RWPE2 (cell line): ENCODE data around the gene NRIP1.

Experiments
- ATAC-seq: fragments of 200-7000 bp; cut with Tn5 transposase; 3 replicates; pipeline ENCODE4 v1.9.1; 2021; ENCODE audit warnings: low read depth
- DNase-seq: peaks from one replicate; pipeline ENCODE4 v3.0.0-alpha.2; 2020; ENCODE audit warnings: low spot score
- H3K27ac ChIP-seq: fragments of 450-650 bp; 2 replicates; pipeline ENCODE4 v1.5.1; 2017; ENCODE audit warnings: mild to moderate bottlenecking; ENCODE audit not compliant: poor library complexity, severe bottlenecking
- H3K27me3 ChIP-seq: fragments of 250-450 bp; sonication (Bioruptor Pico); 2 replicates; pipeline ENCODE4 v1.5.1; 2021; ENCODE audit warnings: mild to moderate bottlenecking, moderate library complexity; ENCODE audit not compliant: insufficient read depth, poor library complexity, severe bottlenecking
- H3K36me3 ChIP-seq: fragments of 250-450 bp; sonication (Bioruptor Pico); 2 replicates; pipeline ENCODE4 v1.5.1; 2020; ENCODE audit warnings: low read depth, mild to moderate bottlenecking, moderate library complexity
- H3K4me1 ChIP-seq: fragments of 250-450 bp; sonication (Bioruptor Pico); 2 replicates; pipeline ENCODE4 v1.5.1; 2021; ENCODE audit warnings: mild to moderate bottlenecking, moderate library complexity; ENCODE audit not compliant: insufficient read depth, poor library complexity, severe bottlenecking
- H3K4me3 ChIP-seq: fragments of 250-450 bp; sonication (Bioruptor Pico); 2 replicates; pipeline ENCODE4 v1.5.1; 2021; ENCODE audit warnings: mild to moderate bottlenecking, moderate library complexity; ENCODE audit not compliant: severe bottlenecking
- H3K9me3 ChIP-seq: fragments of 250-450 bp; sonication (Bioruptor Pico); 2 replicates; pipeline ENCODE4 v1.5.1; 2021; ENCODE audit warnings: mild to moderate bottlenecking, moderate library complexity; ENCODE audit not compliant: severe bottlenecking
- TF ChIP-seq, protein P1 (sequence below): fragments of 450-650 bp; IDR thresholded peaks from one replicate; pipeline ENCODE4 v1.5.1; 2017; ENCODE audit warnings: mild to moderate bottlenecking, moderate library complexity; ENCODE audit not compliant: poor library complexity, severe bottlenecking

NRIP1 gene

DNA sequence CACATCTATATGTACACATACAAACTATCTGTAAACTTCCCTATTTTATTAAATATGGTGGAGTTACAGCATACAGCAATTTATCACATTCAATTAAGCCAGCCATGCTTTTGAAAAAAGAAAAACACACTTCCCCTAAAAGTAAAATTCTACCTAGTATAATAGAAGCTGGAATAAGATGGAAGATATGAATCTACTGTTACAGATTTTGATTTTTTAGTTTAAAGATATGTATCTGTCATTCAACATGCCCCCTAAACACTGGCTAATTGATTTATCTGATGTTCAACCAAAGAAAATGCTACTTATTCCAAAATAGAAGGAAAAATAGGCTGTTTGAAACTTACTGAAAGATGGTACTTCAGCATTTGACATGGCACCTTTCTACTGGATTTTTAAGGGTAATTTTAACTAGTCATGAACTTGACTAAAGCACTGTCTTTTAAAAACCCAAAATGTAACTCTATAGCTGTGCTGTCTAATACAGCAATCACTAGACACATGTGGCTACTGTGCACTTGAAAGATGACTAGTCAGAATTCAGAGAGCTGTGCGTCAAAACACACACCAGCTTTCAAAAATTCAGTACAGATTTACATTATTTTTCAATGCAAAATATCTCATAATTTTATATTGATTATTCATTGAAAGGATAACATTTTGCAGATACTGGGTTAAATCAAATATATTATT is 25.0 kb downstream of the NRIP1 start:
- TF ChIP-seq, protein P1, sequence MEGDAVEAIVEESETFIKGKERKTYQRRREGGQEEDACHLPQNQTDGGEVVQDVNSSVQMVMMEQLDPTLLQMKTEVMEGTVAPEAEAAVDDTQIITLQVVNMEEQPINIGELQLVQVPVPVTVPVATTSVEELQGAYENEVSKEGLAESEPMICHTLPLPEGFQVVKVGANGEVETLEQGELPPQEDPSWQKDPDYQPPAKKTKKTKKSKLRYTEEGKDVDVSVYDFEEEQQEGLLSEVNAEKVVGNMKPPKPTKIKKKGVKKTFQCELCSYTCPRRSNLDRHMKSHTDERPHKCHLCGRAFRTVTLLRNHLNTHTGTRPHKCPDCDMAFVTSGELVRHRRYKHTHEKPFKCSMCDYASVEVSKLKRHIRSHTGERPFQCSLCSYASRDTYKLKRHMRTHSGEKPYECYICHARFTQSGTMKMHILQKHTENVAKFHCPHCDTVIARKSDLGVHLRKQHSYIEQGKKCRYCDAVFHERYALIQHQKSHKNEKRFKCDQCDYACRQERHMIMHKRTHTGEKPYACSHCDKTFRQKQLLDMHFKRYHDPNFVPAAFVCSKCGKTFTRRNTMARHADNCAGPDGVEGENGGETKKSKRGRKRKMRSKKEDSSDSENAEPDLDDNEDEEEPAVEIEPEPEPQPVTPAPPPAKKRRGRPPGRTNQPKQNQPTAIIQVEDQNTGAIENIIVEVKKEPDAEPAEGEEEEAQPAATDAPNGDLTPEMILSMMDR = no peak
- H3K4me3 ChIP-seq = no peak overlapping the region
- no peak overlapping the region for H3K27ac ChIP-seq
- peaks cover 7% of the 10 kb centered on the region for H3K4me1 ChIP-seq
- no peak for ATAC-seq
- H3K27me3 ChIP-seq = no peaks in the 10 kb centered on the region
- peaks cover 52% of the 10 kb centered on the region for H3K36me3 ChIP-seq
- DNase-seq = no peak
- no peaks in the 10 kb centered on the region for H3K9me3 ChIP-seq

DNA sequence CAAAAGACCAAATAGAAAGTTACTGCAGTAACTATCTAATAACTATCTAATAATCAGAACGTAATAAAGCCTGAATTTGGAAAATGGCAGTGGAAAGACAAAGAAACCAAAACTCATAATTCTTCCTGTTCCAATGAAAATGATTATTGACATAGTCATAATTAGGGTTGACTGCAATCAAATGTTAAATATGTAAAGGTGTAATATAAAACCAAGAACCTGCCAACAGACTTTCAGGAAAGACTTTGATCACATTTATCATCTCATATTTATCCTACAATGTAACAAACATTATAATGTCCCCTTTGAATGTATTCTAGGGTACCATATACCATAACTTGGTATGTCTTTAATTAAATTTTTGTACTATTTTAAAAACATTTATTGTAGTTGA is 26.9 kb downstream of the NRIP1 start:
- no peak overlapping the region for H3K4me3 ChIP-seq
- no peak overlapping the region for H3K27ac ChIP-seq
- no peaks in the 10 kb centered on the region for H3K9me3 ChIP-seq
- no peak for ATAC-seq
- no peaks in the 10 kb centered on the region for H3K27me3 ChIP-seq
- H3K36me3 ChIP-seq = peaks cover 49% of the 10 kb centered on the region
- TF ChIP-seq, protein P1 = no peak
- DNase-seq = no peak
- H3K4me1 ChIP-seq = peaks cover 13% of the 10 kb centered on the region

DNA sequence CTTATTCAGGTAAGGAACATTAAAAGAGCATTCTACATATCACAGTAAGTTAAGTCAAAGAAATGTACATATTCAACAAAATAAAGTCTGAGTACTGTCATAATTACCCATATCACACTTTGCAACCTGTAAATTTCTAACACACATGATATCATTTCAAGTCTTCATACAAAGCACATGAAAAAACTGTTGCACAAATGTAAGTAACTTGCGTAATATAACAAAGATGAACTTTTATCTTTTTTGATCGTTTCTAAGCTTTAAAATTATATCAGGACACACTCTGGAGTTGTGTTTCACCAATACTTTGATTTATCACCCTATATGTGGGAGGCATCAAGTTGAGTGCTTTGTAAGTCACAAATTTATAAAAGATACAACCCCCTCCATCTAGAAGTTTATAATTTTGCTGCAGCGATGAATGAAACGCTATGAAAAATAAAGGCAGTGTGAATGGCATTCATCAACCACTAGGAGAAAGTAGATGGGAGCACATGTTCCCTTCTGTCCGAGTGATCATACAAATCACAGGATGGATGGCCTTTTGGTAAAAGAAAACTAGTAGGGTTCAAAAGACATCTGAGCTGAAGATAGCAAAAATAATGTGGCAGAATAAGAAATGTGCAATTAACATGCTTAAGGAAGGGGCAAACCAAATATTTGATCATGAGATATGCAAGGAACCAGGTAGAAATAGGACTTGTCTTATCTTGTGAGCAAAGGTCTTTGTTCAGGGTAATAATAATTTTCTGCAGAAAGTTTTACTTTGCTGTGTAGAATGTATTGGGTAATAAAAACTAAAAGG is 27.5 kb downstream of the NRIP1 start:
- no peaks in the 10 kb centered on the region for H3K9me3 ChIP-seq
- TF ChIP-seq, protein P1 = no peak
- no peak overlapping the region for H3K4me3 ChIP-seq
- peaks cover 46% of the 10 kb centered on the region for H3K36me3 ChIP-seq
- DNase-seq (no peak), ATAC-seq (no peak)
- H3K27me3 ChIP-seq = no peaks in the 10 kb centered on the region
- H3K27ac ChIP-seq = no peak overlapping the region
- peaks cover 13% of the 10 kb centered on the region for H3K4me1 ChIP-seq

DNA sequence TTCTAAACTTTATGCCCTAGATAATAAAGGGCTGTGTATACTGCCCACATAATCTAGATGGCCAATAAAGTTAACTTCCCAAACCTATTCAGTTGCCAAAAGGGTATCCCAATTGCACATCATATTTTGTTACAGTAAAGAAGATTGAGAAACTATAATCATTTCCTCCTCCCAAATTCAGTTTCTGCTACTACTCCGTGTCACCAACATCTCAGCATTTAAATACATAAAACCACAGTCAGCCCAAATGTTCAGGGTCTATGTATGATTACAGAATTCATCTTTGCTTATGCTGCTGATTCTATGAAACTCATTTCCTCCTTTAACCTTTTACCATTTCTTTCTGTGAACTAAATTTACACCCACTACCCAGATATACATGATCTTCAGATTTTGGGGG is 28.6 kb downstream of the NRIP1 start:
- no peak overlapping the region for H3K27ac ChIP-seq
- no peaks in the 10 kb centered on the region for H3K9me3 ChIP-seq
- H3K4me1 ChIP-seq = peaks cover 13% of the 10 kb centered on the region
- ATAC-seq = no peak
- H3K36me3 ChIP-seq = peaks cover 39% of the 10 kb centered on the region
- no peak overlapping the region for H3K4me3 ChIP-seq
- no peak for DNase-seq
- TF ChIP-seq, protein P1 = no peak
- no peaks in the 10 kb centered on the region for H3K27me3 ChIP-seq
